SK-N-SH treated with all-trans-retinoic acid at 6 μM for 48 hours (cell line): Measurements from ENCODE around the gene IARS2.

Source experiments
- ARNTL ChIP-seq: fragments of 450-650 bp; formaldehyde crosslinking; IDR thresholded peaks from 2 replicates; pipeline ENCODE4 v1.5.0; 2020; ENCODE audit warnings: low read depth, mild to moderate bottlenecking, moderate library complexity, borderline replicate concordance
- BACH2 ChIP-seq: fragments of 250-450 bp; sonication (Bioruptor Pico); IDR thresholded peaks from 2 replicates; pipeline ENCODE4 v1.9.0; 2021; ENCODE audit warnings: mild to moderate bottlenecking, borderline replicate concordance
- CSRNP3 ChIP-seq: fragments of 250-450 bp; sonication (Bioruptor Pico); IDR thresholded peaks from 2 replicates; pipeline ENCODE4 v1.5.1; 2021; ENCODE audit warnings: mild to moderate bottlenecking, moderate library complexity
- GLIS3 ChIP-seq: fragments of 250-450 bp; sonication (Bioruptor Pico); IDR thresholded peaks from 2 replicates; pipeline ENCODE4 v1.5.0; 2020; ENCODE audit warnings: mild to moderate bottlenecking, moderate library complexity
- PATZ1 ChIP-seq: fragments of 250-450 bp; sonication (Bioruptor Pico); IDR thresholded peaks from 2 replicates; pipeline ENCODE4 v1.8.0; 2020; ENCODE audit warnings: mild to moderate bottlenecking, moderate library complexity, borderline replicate concordance
- PPARA ChIP-seq: fragments of 250-450 bp; sonication (Bioruptor Pico); IDR thresholded peaks from 2 replicates; pipeline ENCODE4 v1.5.0; 2020; ENCODE audit warnings: mild to moderate bottlenecking, borderline replicate concordance
- SNAI2 ChIP-seq: fragments of 250-450 bp; sonication (Bioruptor Pico); IDR thresholded peaks from 2 replicates; pipeline ENCODE4 v1.5.0; 2020; ENCODE audit warnings: mild to moderate bottlenecking, moderate library complexity
- ZFP3 ChIP-seq: fragments of 250-450 bp; sonication (Bioruptor Pico); IDR thresholded peaks from 2 replicates; pipeline ENCODE4 v1.5.0; 2020; ENCODE audit warnings: mild to moderate bottlenecking, moderate library complexity

GRCh38 chr1:220046052-220046930 lies 47.6 kb upstream of the IARS2 start, which contains the start of gene EPRS1:
- TF ChIP-seq ZFP3 (CRISPR knock-in tag), result no peak
- no peak for TF ChIP-seq PPARA (CRISPR knock-in tag)
- no peak for TF ChIP-seq ARNTL (CRISPR knock-in tag)
- TF ChIP-seq SNAI2, result no peak
- no peak for TF ChIP-seq BACH2 (CRISPR knock-in tag)
- TF ChIP-seq GLIS3 (CRISPR knock-in tag), result no peak
- TF ChIP-seq PATZ1 (CRISPR knock-in tag), result no peak
- no peak for TF ChIP-seq CSRNP3 (CRISPR knock-in tag)
